Hippocampal formation (tissue), 2 donors: ENCODE measurements around the gene BCHE.

Experiments used
- DNase-seq, 2 donors: peaks; one replicate each; lab custom pipeline; 2025; lab: John Stamatoyannopoulos, UW

The BCHE gene

DNA sequence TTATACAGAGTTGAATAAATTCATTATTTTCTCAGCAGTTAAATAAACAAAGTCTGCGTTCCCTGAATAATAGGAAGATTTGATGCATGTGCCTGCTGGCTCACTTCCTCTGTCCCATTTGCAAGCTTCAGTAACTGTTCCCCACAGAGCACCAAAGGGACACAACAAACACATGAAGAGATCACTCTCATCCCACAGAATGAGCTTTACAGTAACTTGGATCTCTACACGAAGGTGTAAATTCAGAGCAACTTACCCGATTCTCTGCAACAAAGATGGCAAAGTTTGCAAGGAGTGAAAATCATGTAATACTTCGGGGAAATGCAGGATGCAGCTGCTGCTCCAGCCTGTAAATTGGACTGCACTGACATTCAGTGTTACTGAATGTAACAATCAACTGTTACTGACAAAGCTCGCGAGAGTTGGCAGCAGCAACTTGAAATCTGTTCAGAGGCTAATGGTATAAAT, at the start of gene BCHE:
TSS of gene BCHE (minus strand) at position 366 of the 468 bp plus-strand sequence. CDS start 6,390 bp downstream, outside the sequence.
- DNase-seq, result peak; percentile 28 to 37

DNA sequence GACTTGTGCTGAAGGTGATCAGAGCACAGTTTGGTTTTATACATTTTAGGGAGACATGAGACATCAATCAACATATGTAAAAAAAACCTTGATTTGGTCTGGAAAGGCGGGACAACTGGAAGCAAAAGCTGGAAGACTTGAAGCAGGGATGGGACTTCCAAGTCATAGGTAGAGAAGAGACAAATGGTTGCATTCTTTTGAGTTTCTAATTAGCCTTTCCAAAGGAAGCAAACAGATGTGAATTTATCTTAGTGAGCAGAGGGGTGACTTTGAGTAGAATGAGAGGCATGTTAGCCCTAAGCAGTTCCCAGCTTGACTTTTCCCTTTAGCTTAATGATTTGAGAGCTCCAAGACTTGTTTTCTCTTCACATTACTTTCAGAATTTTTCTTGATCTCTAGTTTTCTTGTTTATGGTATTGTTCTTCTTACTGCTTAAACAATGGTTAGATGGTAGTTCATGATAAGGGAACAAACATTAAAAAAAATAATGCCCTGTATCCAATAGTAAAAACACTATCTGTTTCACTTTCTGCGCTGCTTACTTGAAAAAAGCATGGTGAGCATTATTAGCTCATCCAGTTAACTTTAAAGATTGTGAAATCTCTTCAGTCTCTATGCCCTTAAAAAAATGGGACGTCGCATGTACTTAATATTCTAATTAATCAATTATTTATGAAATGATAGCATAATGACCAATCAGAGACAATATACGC, 48.5 kb upstream of the BCHE start:
- DNase-seq, result no peak

DNA sequence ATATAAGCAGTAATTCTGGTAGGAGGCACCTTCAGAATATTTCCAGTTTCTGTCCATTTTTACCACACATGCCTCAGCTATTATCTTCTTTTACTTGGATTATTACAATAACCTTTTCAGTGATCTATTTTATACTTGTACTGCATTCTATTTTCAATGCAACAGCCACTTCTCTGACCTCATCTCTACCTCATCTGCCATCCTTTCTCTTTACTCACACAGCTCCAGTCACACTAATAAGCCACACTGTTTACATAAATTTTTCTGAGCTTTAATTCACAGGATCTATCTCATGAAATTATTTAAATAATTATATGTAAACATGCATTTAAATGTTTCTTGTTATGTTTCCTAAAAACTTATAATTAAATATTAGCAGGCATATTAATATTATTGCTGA, 47.3 kb upstream of the BCHE start:
- no peak for DNase-seq

DNA sequence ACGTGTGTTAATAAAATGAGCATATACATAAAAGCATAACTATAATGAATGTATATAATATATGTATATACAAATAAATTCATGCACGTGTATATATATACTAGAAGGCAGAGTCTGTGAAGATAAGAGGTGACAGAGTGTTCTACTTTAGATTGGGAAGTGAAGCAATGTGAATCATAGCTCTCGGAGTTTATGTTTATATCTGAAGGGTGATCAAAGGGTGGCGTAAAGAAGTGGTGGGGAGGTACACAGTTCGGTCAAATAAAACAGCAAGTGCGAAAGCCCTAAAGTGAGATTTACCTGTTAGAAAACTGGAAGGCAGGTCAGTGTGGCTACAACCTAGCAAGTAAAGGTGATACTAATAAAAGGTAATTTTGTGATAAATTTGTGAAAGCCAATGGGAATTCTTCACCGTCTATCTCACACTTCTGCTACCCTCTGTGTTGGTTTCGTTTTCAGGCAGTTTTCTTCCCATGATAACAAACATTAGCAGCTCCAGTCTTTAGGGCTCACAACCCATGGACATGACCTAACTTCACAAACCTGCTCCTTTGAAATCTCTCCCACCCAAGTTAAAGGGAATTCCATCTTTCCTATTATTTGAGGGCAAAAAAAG, 46.7 kb upstream of the BCHE start:
- no peak for DNase-seq

DNA sequence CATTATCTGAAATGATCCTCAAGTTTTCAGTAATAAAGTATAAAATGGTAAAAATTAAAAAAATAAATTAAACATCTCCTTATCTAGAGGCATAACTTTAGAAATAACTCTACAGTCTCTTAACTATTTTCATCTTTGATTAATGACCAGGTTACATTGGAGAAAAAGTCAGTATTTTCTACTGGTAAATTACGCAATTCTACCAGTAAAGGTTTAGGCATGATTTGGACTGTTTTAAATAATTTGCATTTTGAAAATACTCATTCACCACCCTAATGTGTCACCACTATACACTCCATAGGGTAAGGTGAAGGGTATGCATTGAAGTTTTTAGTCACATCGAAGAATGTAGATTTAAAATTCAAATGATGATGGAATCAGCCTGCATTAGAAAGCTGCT, 45.9 kb upstream of the BCHE start:
- no peak for DNase-seq

DNA sequence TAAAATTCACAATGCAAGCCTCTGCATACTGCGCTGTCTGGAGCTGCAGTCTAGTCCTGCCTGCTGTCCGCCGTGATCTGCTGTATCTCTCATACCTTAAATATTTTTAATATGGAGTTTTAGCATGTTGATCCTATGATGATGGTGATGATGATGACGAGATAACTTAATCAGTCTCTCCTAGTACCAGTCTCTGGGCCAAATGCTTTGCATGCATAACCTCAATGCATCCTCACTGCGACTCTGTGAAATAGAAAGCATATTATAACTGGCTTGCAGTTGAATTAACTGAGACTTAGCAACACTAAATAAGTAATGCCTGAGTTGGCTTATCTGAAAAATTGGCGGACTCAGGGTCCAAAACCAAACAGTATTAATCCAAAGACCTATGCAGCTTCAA, 38.4 kb upstream of the BCHE start:
- DNase-seq, result no peak

DNA sequence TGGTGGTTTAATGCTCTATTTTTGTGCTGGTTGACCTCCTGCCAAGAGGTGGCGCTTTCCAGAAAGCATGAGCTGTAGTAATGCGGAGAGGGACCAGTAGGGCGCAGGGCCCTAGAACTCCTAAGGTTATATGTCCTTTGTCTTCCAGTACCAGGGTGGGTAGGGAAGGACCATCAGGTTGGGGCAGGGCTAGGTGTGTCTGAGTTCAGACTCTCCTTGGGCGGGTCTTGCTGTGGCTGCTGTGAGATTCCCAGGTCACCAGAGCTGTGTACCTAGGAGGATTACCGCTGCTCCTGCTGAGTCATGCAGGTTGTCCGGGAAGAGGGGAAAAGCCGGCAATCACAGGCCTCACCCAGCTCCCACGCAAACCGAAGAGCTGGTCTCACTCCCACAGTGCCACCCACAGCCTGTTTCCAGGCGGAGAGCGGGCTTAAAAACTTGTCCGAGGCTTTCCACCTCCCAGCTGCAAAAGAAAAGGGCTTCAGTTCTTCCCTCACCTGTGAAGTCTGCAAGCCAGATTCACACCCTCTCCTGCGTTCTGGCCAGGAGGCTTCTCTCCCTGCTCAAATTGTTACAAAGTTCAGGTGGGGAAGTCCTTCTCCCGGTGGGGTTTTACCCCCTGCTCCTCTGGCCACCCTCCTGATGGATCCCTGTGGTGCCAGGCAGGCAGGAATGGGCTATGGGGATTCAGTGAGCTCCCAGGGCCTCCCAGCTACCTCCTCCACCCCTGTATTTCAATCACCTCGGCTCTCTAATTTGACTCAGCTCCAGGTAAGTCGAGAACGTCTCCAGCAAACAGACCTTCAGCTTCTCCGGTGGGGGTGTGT, 37.7 kb upstream of the BCHE start:
- no peak for DNase-seq

DNA sequence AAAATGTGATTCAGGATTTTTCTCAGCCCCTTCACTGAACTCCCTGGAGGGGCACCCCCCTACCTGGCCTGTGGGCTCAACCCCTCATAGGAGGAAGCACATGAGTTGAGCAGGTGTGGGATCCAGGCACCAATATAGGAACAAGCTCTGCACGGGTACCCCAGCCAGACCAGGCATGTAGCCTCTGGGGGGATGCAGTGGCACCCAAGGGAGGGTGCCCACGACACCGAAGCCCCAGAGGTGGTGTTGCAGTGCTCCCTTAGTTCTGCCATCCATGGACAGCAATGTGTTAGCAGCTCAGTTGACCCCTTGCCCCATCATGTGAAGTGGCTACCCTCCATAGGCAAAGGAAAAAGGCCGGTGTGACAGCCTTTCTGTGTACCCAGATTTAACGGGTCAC, 30.9 kb upstream of the BCHE start:
- DNase-seq, result no peak

DNA sequence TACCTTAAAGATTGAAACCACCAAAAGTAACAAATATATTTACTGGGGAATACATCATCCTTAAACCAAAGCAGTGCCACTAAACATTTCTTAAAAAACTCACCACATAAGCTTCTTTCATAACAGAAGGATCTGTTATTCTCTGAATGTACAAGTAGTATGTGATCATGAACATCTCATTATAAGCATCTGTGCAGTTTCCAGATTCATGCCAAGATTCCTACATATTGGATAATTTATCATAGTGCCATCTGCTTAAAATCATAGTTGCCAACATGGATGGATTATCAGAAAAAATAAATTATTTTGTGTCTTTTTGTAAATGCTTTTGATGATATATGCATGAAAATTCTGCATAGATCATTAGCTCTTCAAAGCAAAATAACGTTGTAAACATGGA, 21.8 kb upstream of the BCHE start:
- peak in 1 of 2 donors; percentile 52 for DNase-seq

DNA sequence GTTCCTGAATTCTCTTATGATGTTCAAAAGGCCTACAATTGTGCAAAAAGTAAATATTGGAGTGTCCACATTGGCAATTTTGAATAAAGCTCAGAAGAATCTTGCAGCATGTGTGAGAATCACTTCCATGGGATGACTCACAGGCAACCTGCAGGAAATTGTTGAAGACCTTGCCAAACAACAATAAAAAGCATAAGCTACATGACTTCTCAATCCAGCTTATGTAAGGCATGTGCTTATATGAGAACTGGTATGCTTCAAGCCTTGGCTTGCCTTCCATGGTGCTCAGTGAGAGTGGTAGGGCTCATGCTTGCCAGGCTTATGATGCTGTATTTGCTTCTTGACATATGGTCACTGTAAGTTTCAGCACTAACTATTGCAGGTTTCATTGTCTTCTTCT, 18.4 kb upstream of the BCHE start:
- DNase-seq, result no peak

DNA sequence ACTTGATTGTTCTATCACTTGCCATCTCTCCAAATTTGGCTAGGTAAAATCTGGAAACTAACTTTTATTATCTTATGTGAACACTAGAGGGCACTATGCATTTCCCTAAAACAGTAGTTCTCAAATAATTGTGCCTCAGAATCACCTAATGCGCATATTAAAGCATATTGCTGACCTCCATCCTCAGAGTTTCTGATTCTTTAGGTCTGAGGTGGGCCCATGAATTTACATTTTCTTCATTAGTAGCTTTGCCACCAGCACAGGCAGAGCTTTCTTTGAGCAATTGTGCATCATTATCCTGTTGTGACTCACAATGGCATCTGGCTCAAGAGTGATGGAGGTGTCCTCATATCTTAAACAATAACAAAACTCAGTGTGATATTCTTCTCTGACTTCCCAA, 17.5 kb upstream of the BCHE start:
- no peak for DNase-seq

DNA sequence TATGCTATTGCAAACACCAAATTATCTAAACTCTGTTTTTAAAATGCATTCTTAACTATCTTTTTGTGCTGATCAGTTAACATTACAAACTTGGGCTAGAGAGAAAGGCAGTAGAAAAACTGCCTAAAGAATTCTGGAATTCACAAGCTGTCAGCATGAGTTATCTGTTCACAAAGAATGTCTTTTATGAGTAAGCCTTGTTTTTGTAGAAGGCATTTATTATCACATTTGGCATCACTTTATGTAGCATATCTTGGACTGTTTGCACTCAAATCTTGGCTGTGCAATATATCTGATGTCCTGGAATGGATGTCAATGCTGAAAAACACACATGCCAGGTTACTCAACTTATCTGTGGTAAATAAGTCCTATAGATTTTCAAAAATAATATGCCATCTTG, 15.5 kb upstream of the BCHE start:
- no peak for DNase-seq

DNA sequence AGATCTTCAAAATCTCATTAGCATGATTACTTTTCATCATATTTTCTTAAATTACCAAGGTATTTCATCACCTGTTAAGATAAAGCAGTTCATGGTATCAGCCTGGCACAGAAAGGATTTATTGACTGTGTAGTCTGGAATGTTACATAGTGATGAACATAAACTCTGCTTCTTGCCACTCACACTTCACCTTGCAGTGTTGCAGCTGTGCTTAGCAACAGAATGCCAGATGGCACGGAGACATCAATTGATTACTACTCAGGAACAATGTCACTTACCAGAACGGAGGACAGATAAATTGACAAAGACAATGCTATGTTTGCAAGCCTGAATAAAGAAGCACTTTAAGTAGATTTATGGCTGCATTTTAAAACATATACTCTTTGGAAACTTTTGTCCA, 15.0 kb upstream of the BCHE start:
- no peak for DNase-seq

DNA sequence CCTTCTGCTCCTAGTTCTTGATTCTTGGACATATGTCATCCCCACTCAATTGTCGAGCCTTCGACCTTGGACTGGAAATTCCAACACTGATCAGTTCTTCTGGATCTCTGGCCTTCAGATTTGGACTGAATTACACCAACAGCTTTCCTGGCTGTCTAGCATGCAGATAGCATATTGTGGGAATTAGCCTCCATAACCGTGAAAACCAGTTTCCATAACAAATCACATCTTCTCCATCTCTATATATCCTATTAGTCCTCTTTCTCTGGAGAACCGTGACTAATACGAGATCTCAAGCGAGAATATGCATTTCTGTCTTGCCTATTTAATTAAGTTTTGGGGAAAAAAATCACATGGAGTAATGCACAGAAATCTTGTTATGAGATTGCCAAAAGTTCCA, 8.8 kb upstream of the BCHE start:
- DNase-seq, result no peak

DNA sequence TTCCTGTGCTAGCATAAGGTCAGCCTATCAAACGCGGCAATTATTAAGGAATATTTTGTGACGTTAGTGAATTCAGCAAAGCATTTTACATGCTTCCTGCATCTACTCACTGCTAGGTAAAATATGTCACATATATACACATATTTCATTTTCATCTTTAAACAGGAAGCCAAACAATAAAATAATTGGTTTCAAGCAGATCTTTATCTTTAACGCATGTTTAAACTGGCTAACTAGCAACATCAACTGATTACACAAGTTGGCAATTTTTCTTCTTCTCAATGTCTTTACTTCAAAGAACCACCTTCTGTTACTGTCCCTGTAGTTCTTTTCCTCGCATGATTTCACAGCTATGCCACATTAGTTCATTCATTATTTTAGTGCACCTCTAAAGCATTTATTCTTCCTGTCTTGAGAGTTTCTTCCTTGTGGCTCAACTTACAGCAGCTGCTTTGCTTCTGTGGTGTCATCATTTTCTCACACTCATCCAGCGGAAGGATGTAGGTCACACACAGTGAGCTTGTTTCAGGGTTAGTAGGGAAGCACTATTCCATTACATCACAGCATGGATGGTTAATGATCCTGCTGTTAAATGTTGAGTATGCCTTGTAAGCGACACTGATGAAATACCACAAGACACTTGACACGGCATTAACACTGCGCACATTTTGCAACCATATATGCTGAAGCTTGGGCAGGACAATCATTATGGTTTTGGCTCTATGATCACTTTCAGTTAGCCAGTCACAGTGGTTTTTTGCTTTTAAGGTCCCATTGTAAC, 2.3 kb upstream of the BCHE start:
- DNase-seq, result no peak

DNA sequence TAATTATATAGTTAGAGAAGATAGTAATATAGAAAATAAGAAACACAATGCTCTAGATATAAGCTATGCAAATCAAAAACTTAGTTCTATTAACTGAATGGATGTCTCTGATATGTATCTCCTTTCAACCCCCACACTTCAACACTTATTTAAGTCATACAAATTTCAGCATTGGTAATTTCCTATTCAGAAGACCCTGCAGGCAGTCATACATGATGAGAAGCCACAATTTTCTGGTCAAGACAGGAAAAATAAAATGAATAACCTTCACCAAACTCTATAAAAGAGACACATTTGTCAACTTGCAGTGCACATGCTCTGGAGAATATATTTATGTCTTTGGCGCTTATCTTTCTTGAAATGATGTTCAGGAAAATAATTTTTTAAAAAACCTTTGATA, 578 bp upstream of the BCHE start:
- DNase-seq, result no peak

DNA sequence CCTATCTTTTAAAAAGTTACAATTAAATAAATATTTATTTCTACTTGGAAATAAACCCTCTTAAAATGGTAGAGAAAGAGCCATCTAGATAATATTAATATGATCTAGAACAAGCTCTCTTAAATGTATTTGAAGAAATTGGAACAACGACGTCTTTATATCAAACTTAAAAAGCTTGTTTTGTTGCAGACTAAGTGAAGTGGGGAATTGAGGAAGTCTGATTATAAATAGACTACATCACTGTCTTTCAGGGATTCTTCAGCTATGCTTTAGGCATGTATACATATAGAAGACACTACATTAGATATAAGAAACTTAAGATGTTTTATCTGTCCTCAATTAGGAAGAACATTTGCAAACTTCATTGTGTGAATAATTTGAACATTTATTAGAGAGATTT, 1.8 kb downstream of the BCHE start:
- no peak for DNase-seq

DNA sequence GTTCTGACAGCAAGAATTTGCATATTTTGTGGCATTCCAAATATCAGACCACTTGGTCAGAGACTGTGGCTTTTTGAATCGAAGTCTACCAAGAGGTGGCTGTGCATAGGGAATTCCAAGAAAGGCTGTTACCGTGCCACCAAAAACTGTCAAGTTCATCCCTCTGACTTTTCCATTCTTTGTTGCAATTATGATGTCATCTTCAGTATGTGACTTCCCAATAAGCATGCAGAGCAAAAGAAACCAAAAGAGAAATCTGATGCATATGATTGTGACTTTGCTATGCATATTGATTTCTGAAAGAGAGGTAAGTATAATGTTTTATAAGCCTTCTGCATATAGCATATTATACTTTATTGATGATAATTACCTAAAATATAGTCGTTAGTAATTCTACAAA, 6.5 kb downstream of the BCHE start:
- DNase-seq, result no peak

DNA sequence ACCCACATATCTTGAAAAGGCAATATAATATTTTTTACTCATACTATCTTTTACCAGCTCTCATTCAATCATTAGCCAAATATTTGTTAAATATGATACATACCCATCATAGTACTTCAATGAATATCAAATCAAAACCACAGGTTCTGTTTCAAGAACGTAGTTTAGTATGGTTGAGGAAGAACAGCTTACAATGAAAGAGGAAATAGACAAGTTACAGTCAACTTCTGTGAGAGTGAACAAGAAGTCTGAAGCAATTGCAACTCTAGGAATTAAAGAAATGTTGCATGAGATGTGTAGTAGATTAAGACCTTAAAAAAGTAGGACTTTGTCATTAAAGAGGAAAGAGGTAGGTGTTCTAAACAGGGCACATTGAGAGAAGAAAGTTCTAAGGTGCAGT, 9.3 kb downstream of the BCHE start:
- DNase-seq, result no peak

DNA sequence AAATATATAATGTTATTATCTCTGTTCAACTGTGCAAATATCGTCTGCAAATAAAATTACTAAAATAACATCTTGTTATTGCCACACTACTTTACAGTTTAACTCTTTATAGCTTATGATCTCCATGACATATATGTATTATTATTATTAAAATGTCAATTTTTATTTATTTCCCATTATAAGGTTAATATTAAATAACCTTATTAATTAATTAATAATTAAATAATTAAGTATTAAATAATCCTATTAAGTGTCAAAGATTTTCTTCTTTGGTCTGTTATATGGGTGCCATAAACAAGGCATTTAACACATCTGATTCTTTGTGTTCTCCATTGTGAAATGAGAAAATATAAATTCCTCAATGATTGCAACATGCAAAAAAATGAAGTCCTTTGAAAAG, 10.0 kb downstream of the BCHE start:
- DNase-seq, result no peak

DNA sequence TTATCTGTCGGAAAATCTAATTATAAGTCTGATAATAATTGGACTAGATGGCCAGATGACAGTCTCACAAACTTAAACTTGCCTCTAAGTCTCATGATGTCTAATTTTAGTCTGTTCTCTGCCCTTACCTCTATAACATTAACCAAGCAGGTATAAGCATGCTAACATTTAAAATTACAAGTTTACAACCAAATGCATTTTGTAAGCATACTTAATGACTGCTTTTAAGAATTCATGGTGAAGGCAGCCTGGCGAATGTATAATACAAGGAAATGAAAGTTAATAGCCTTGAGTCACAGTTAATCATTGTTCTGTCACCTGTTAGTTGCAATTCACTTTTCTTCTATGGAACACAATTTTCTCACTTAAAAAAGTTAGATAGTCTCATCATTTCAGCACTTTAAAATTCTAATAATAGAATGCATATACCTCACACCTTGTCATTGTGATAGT, 16.5 kb downstream of the BCHE start:
- DNase-seq, result no peak

DNA sequence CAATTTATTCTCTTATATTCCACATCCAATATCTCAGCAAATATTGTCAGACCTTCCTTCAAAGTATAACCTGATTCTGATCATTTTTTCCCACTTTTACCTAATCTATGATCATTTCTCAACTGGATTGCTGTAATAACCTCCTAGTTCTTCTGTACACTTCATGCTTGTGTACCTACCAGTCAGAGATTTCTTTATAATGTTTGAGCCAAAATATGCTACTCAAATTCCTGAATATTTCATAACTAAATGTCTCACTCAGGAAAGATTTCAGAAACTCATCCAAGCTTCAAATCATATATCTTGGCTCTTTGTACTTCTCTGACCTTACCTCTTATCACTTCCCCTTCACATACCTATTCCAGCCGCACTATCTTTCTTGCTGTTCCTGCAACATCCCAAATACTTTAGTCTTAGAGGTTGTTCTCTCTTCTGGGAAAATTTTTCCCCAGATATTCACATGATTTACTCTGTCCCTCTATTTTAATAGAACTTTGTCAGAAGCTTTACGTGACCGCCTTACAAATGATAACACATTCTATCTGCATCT, 20.0 kb downstream of the BCHE start:
- DNase-seq, result no peak
